ENCODE measurements around the gene CERS3.

The CERS3 gene

DNA sequence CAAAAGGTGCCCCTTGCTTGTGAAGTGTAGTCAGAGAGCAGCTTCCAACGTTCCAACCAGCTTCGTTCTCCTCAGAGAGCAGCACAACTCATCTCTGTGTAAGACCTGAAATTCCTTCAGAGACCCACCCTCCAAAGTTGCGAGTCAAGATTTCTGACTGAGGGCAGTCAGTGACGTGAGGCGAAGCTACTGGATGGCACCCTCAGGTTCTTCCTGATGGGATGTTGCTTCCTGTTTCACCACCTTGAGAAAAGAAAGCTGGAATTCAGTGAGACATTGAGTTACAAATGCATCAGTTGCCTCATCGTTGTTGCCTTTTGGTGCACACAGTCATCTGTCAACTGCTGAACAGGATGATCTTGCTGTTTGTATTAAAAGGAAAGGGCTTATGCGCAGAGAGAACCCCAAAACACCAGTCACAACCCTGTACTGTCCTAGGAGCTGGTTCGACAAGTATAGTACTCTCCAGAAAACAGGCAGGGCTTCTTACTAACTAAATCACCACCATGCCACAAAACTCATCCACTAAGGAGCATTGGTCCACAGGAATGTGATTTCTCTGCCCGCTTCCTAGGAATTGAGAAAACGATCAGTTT lies at the start of gene CERS3:
TSS of gene CERS3 (minus strand) at position 118 of the 596 bp plus-strand sequence. CDS start 27,101 bp downstream, outside the sequence.
- no peak for TF ChIP-seq CTCF (IDR thresholded peaks at IDR 0.05; ENCODE audit: low read depth, low read length)
- no peak for DNase-seq (ENCODE audit: extremely low read depth, low read depth)

DNA sequence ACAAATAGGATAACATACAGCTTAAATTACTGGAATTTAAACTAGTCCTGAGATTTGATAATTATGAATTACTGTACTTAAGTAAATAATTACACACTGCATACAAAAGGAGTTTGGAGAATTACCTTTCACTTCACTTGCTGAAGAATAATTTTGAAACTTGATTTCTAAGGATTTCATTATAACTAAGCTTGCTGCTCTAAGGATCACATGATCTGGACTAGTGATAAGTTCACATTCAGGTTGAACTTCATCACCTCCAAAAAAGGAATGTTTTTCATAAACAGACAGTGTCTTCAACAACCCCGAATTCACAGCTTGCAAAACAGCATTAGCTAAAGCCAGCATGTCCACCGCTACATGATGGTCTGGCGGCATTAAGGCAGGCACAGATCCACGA lies 44.8 kb upstream of the CERS3 start:
- DNase-seq (ENCODE audit: extremely low read depth, low read depth) = no peak
- no peak for TF ChIP-seq CTCF (IDR thresholded peaks at IDR 0.05; ENCODE audit: low read depth, low read length)

DNA sequence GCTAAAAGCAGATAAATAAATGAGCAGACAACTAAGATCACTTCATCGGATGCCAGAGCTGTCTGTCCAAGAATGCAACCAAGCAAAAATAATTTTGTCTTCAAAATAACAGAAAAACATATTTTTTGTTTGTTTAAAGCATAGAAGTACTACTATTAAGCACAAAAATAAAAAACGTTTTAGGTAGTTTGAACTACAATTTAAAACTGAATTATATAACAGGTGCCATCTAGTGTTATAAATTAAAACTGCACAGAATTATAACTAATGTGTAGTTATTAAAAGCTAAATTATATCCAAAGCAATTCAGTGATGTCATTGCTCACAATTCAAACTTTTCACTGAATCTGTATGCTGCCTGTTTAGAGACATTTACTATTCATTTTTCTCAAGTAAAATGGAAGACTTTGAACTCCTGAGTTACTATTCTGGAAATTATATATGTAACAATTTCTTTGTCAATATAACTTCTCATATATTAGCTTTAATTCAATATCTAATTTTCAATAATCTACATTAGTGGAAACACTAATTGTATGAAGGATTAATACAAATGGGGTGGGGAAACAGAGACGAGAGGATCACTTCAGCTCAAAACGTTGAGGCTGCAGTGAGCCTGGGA lies 43.7 kb upstream of the CERS3 start:
- peak; percentile 27 for TF ChIP-seq CTCF (IDR thresholded peaks at IDR 0.05; ENCODE audit: low read depth, low read length)
- DNase-seq (ENCODE audit: extremely low read depth, low read depth) = no peak

GRCh38 chr15:100571592-100572167 lies 42.9 kb upstream of the CERS3 start:
- TF ChIP-seq CTCF (IDR thresholded peaks at IDR 0.05; ENCODE audit: low read depth, low read length) = no peak

GRCh38 chr15:100570735-100571313 lies 42.1 kb upstream of the CERS3 start:
- TF ChIP-seq CTCF (IDR thresholded peaks at IDR 0.05; ENCODE audit: low read depth, low read length) = no peak

More at GRCh38 chr15:100571592-100572167, 42.9 kb upstream of the CERS3 start:
- DNase-seq (ENCODE audit: extremely low read depth, low read depth) = no peak

DNA sequence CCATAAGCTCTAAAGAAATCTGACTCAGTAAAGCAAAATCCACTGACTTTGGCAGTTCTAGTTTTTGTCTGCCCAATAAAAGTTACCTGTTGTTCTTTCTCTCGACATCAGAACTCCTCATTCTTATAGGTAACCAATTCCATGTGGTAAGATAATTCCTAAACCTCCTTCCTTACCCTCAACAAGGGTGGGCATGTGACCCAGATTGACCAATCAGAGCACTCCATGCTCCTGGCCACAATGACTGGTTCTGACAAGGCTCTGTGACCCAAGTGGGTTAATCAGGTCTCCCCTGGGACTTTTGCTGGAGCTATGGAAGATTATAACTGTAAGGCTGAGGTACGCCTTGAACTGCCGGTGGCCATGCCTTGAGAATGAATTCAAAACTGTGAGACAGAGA lies 41.5 kb upstream of the CERS3 start:
- no peak for TF ChIP-seq CTCF (IDR thresholded peaks at IDR 0.05; ENCODE audit: low read depth, low read length)
- no peak for DNase-seq (ENCODE audit: extremely low read depth, low read depth)

More at GRCh38 chr15:100570735-100571313, 42.1 kb upstream of the CERS3 start:
- DNase-seq (ENCODE audit: extremely low read depth, low read depth) = no peak

- DNase-seq (ENCODE audit: extremely low read depth, low read depth) = no peak
- TF ChIP-seq CTCF (IDR thresholded peaks at IDR 0.05; ENCODE audit: low read depth, low read length) = no peak
These were observed 40.6 kb upstream of the CERS3 start for GRCh38 chr15:100569391-100569790.
